Mesothelial cell of epicardium (in vitro differentiated cells): ENCODE data around the gene OR8B8. TPM values are rescaled to one million over a fixed set of nuclear protein-coding genes. Genes with fewer than 3 reads are reported as not detected.
"Not testable (repeated sequence)": the region's sequence is repeated elsewhere in the genome, so short reads cannot be mapped to it uniquely, and the experiment has no call there.

Experiments
- DNase-seq, 2 experiments: peaks; one replicate each; pipeline ENCODE4 v3.0.0; 2021; ENCODE audit warnings: low spot score in 2 of 2; ENCODE audit not compliant: unreplicated experiment in 2 of 2
- H3K27ac Mint-ChIP-seq: 2 replicates; pipeline ENCODE4 v1.8.0; 2021; ENCODE audit warnings: mixed read lengths
- H3K27me3 Mint-ChIP-seq: 2 replicates; pipeline ENCODE4 v1.8.0; 2021; ENCODE audit warnings: low read depth, mixed read lengths
- H3K36me3 Mint-ChIP-seq: 2 replicates; pipeline ENCODE4 v1.8.0; 2021; ENCODE audit warnings: mixed read lengths
- H3K4me1 Mint-ChIP-seq: 2 replicates; pipeline ENCODE4 v1.8.0; 2021; ENCODE audit warnings: mixed read lengths
- H3K4me3 Mint-ChIP-seq: 2 replicates; pipeline ENCODE4 v1.8.0; 2021; ENCODE audit warnings: mild to moderate bottlenecking, moderate library complexity, mixed read lengths
- H3K9me3 Mint-ChIP-seq: 2 replicates; pipeline ENCODE4 v1.8.0; 2021; ENCODE audit warnings: mixed read lengths
- CTCF ChIP-seq: fragments of 200-600 bp; sonication (generic); IDR thresholded peaks from one replicate; pipeline ENCODE4 v1.5.0; 2021; ENCODE audit warnings: antibody characterized with exemption; ENCODE audit not compliant: unreplicated experiment
- total RNA-seq: library from RNA; stranded (reverse); gene quantifications from 3 replicates; pipeline ENCODE4 v1.2.1, GENCODE V29; 2021

The OR8B8 gene
- total RNA-seq, 1 donor from 2014 or later = not detected

- H3K4me1 Mint-ChIP-seq = no peaks in the 10 kb centered on the region
- no peak within 1 kb of the TSS for H3K27ac Mint-ChIP-seq
- DNase-seq = no peak
- no peaks in the 10 kb centered on the region for H3K36me3 Mint-ChIP-seq
- no peak for TF ChIP-seq CTCF
- peaks cover 12% of the 10 kb centered on the region for H3K9me3 Mint-ChIP-seq
- H3K4me3 Mint-ChIP-seq = no peak within 1 kb of the TSS
- peaks cover 42% of the 10 kb centered on the region for H3K27me3 Mint-ChIP-seq
Observed at GRCh38 chr11:124424384-124424921, 21.0 kb downstream of the OR8B8 start, which contains the start of gene OR8B4. TSS of gene OR8B4 (minus strand) at chr11:124424871. CDS start at chr11:124424871, 0 bp downstream.

GRCh38 chr11:124421043-124421442, 24.5 kb downstream of the OR8B8 start:
- H3K27ac Mint-ChIP-seq = no peak overlapping the region
- DNase-seq = no peak
- H3K4me1 Mint-ChIP-seq = no peaks in the 10 kb centered on the region
- no peaks in the 10 kb centered on the region for H3K36me3 Mint-ChIP-seq
- TF ChIP-seq CTCF = no peak
- no peaks in the 10 kb centered on the region for H3K9me3 Mint-ChIP-seq
- peaks cover 56% of the 10 kb centered on the region for H3K27me3 Mint-ChIP-seq
- no peak overlapping the region for H3K4me3 Mint-ChIP-seq

DNA sequence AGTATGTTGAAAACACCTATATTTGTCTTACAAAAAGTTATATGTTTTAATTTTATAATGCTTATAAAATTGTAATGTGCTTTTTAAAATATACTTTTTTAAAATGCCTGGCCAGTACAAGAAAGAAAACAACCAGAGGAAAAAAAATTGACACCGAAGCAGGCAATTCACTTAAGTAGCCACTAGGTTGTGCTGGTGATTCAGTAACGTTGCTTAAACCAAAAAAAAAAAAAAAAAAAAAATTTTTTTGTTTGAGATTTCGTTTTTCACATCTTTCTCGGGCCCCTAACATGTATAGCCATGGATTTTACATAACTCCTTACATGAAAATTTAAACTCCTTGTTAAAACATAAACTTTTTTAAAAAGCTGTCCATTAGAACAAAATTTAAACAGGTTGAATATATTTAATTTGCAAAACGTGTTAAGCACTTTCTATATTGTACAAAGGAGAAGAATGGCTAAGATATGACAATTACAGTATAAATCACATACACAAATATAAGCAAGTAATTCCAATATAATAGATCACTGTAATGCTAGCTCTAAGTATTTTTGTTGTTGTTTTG, 30.1 kb downstream of the OR8B8 start:
- Mint-ChIP-seq H3K9me3 (no peaks in the 10 kb centered on the region), H3K4me1 (no peaks in the 10 kb centered on the region), H3K36me3 (no peaks in the 10 kb centered on the region), H3K27me3 (peaks cover 50% of the 10 kb centered on the region), H3K27ac (no peak overlapping the region), H3K4me3 (no peak overlapping the region)
- peak; percentile 65 for TF ChIP-seq CTCF
- DNase-seq = no peak

DNA sequence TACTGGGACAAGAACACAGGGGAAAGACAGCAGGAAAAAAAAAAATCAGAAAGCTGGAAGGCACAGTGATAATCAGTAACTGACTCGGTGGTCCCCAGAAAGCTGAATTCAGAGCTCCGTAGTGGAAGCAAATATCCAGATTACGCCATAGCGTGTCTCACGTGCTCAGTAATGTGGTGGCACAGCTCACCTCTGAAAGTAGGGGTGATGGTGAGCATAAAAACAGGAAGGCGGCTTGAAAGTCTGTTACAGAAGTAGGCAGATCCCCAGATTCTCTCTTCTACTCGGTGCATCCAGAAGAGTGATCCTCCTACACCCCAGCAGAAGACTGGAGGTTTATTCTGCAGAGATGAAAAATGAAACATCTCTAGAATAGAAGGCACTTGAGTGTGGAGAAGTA, 35.6 kb downstream of the OR8B8 start:
- no peak for DNase-seq
- Mint-ChIP-seq H3K4me3 (no peak overlapping the region), H3K27ac (no peak overlapping the region), H3K36me3 (no peaks in the 10 kb centered on the region), H3K9me3 (no peaks in the 10 kb centered on the region), H3K4me1 (no peaks in the 10 kb centered on the region), H3K27me3 (peaks cover 65% of the 10 kb centered on the region)
- TF ChIP-seq CTCF = no peak

DNA sequence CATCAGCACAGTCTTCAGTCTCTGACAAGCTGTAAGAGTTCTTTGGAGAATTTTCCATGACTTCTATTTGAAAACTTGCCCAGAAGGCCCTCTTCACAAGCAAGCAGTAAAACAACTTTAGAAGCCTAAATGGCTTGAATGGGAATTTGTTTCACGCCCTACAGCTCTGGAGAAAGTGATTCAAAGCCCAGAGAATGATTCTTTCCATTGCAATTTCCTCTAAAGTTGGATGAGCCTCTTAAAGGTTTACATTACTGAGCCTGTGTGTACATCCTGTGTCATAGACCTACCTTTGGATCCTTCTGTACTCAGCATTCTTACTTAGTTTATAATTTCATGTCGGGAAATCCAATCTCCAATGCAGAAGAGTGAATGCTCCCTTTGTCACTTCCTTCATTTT, 39.9 kb downstream of the OR8B8 start:
- Mint-ChIP-seq H3K4me1 (no peaks in the 10 kb centered on the region), H3K4me3 (no peak overlapping the region), H3K36me3 (no peaks in the 10 kb centered on the region), H3K27ac (no peak overlapping the region), H3K9me3 (peaks cover 6% of the 10 kb centered on the region), H3K27me3 (peaks cover 41% of the 10 kb centered on the region)
- TF ChIP-seq CTCF = no peak
- DNase-seq = no peak

GRCh38 chr11:124403186-124403585, 42.3 kb downstream of the OR8B8 start:
- not testable (repeated sequence) for DNase-seq, H3K4me3 Mint-ChIP-seq, H3K4me1 Mint-ChIP-seq, H3K36me3 Mint-ChIP-seq, H3K9me3 Mint-ChIP-seq, H3K27ac Mint-ChIP-seq
- H3K27me3 Mint-ChIP-seq = peaks cover 19% of the 10 kb centered on the region
